ENCODE data around the gene IGFBPL1.

Gene IGFBPL1

GRCh38 chr9:38388283-38389223, 35.7 kb downstream of the IGFBPL1 start:
- no CpG with 5 or more reads among the region's 7 CpGs for WGBS, 2 donors (ENCODE audit: extremely low coverage in 2 of 2, insufficient read length in 2 of 2, insufficient replicate concordance in 1 of 2)
- Histone ChIP-seq H3K27ac (replicated peaks; ENCODE audit: low read length) (no peak overlapping the region), H3K9ac (ENCODE audit: low read depth, low read length, poor library complexity) (no peak overlapping the region), H3K18ac (ENCODE audit: low read length) (no peak overlapping the region), H3K9me3 (replicated peaks in 1 of 2; ENCODE audit: control insufficient read depth in 2 of 2, insufficient read depth in 1 of 2, low read depth in 1 of 2, low read length in 2 of 2) (peaks cover 6 to 7% of the 10 kb centered on the region in 2 donors), H4K8ac (ENCODE audit: low read depth, low read length) (no peak overlapping the region), H2AFZ (ENCODE audit: low read length) (no peak overlapping the region), H2BK5ac (ENCODE audit: low read length) (no peak overlapping the region), H2BK120ac (ENCODE audit: low read depth, low read length) (no peak overlapping the region), H3K14ac (ENCODE audit: low read length) (no peak overlapping the region), H2AK5ac (ENCODE audit: low read depth, low read length) (no peak overlapping the region), H4K91ac (ENCODE audit: low read depth, low read length, poor library complexity) (no peak overlapping the region), H2BK15ac (ENCODE audit: low read length) (no peak overlapping the region), H3K4ac (ENCODE audit: low read length) (no peak overlapping the region), H3K4me3 (ENCODE audit: low read length in 2 of 2) (no peak overlapping the region), H3K4me2 (ENCODE audit: insufficient read depth, low read length, poor library complexity, severe bottlenecking) (no peak overlapping the region), H3K79me1 (ENCODE audit: low read depth, low read length) (peaks cover 5% of the 10 kb centered on the region), H3K36me3 (replicated peaks in 1 of 2; ENCODE audit: control insufficient read depth in 2 of 2, insufficient read depth in 2 of 2, low read length in 2 of 2) (no peaks in the 10 kb centered on the region), H2BK12ac (ENCODE audit: low read length) (no peak overlapping the region), H3K4me1 (ENCODE audit: control insufficient read depth in 2 of 2, insufficient read depth in 1 of 2, low read depth in 1 of 2, low read length in 2 of 2) (peaks cover 5 to 14% of the 10 kb centered on the region in 2 donors), H3K27me3 (ENCODE audit: control insufficient read depth in 3 of 3, insufficient read depth in 3 of 3, low read depth in 1 of 3, low read length in 3 of 3) (peaks cover 0 to 12% (median 3%) of the 10 kb centered on the region in 3 experiments), H3K23ac (ENCODE audit: low read depth, low read length, poor library complexity) (no peak overlapping the region)
- no peak for DNase-seq (ENCODE audit: low spot score)

GRCh38 chr9:38387751-38388150, 36.5 kb downstream of the IGFBPL1 start:
- no peak for DNase-seq (ENCODE audit: low spot score)
- Histone ChIP-seq H2BK12ac (ENCODE audit: low read length) (no peak overlapping the region), H3K27me3 (ENCODE audit: control insufficient read depth in 3 of 3, insufficient read depth in 3 of 3, low read depth in 1 of 3, low read length in 3 of 3) (peaks cover 0 to 12% (median 3%) of the 10 kb centered on the region in 3 experiments), H3K4me1 (ENCODE audit: control insufficient read depth in 2 of 2, insufficient read depth in 1 of 2, low read depth in 1 of 2, low read length in 2 of 2) (peaks cover 1 to 10% of the 10 kb centered on the region in 2 donors), H3K79me1 (ENCODE audit: low read depth, low read length) (no peaks in the 10 kb centered on the region), H3K4me3 (ENCODE audit: low read length in 2 of 2) (no peak overlapping the region), H2BK120ac (ENCODE audit: low read depth, low read length) (no peak overlapping the region), H4K91ac (ENCODE audit: low read depth, low read length, poor library complexity) (no peak overlapping the region), H3K14ac (ENCODE audit: low read length) (no peak overlapping the region), H3K4ac (ENCODE audit: low read length) (no peak overlapping the region), H2BK5ac (ENCODE audit: low read length) (no peak overlapping the region), H3K27ac (replicated peaks; ENCODE audit: low read length) (no peak overlapping the region), H2BK15ac (ENCODE audit: low read length) (no peak overlapping the region), H4K8ac (ENCODE audit: low read depth, low read length) (no peak overlapping the region), H3K23ac (ENCODE audit: low read depth, low read length, poor library complexity) (no peak overlapping the region), H3K4me2 (ENCODE audit: insufficient read depth, low read length, poor library complexity, severe bottlenecking) (no peak overlapping the region), H3K9me3 (replicated peaks in 1 of 2; ENCODE audit: control insufficient read depth in 2 of 2, insufficient read depth in 1 of 2, low read depth in 1 of 2, low read length in 2 of 2) (peaks cover 6 to 7% of the 10 kb centered on the region in 2 donors), H2AFZ (ENCODE audit: low read length) (no peak overlapping the region), H3K36me3 (replicated peaks in 1 of 2; ENCODE audit: control insufficient read depth in 2 of 2, insufficient read depth in 2 of 2, low read length in 2 of 2) (no peaks in the 10 kb centered on the region), H2AK5ac (ENCODE audit: low read depth, low read length) (no peak overlapping the region), H3K9ac (ENCODE audit: low read depth, low read length, poor library complexity) (no peak overlapping the region), H3K18ac (ENCODE audit: low read length) (no peak overlapping the region)
- no CpG with 5 or more reads among the region's 4 CpGs for WGBS, 2 donors (ENCODE audit: extremely low coverage in 2 of 2, insufficient read length in 2 of 2, insufficient replicate concordance in 1 of 2)

GRCh38 chr9:38387066-38387465, 37.2 kb downstream of the IGFBPL1 start:
- H3K14ac ChIP-seq (ENCODE audit: low read length) = no peak overlapping the region
- H4K8ac ChIP-seq (ENCODE audit: low read depth, low read length) = no peak overlapping the region
- no peak overlapping the region for H3K4me2 ChIP-seq (ENCODE audit: insufficient read depth, low read length, poor library complexity, severe bottlenecking)
- H2AK5ac ChIP-seq (ENCODE audit: low read depth, low read length) = no peak overlapping the region
- H2AFZ ChIP-seq (ENCODE audit: low read length) = no peak overlapping the region
- no peak overlapping the region for H2BK5ac ChIP-seq (ENCODE audit: low read length)
- WGBS, 2 donors (ENCODE audit: extremely low coverage in 2 of 2, insufficient read length in 2 of 2, insufficient replicate concordance in 1 of 2) = no CpG with 5 or more reads among the region's 1 CpG
- H3K4me1 ChIP-seq (ENCODE audit: control insufficient read depth in 2 of 2, insufficient read depth in 1 of 2, low read depth in 1 of 2, low read length in 2 of 2) = peaks cover 1 to 10% of the 10 kb centered on the region in 2 donors
- peaks cover 0 to 12% (median 3%) of the 10 kb centered on the region in 3 experiments for H3K27me3 ChIP-seq (ENCODE audit: control insufficient read depth in 3 of 3, insufficient read depth in 3 of 3, low read depth in 1 of 3, low read length in 3 of 3)
- H3K9ac ChIP-seq (ENCODE audit: low read depth, low read length, poor library complexity) = no peak overlapping the region
- H3K23ac ChIP-seq (ENCODE audit: low read depth, low read length, poor library complexity) = no peak overlapping the region
- no peak overlapping the region for H3K4me3 ChIP-seq (ENCODE audit: low read length in 2 of 2)
- H2BK120ac ChIP-seq (ENCODE audit: low read depth, low read length) = no peak overlapping the region
- no peak overlapping the region for H2BK12ac ChIP-seq (ENCODE audit: low read length)
- no peaks in the 10 kb centered on the region for H3K79me1 ChIP-seq (ENCODE audit: low read depth, low read length)
- H3K18ac ChIP-seq (ENCODE audit: low read length) = no peak overlapping the region
- no peak overlapping the region for H3K4ac ChIP-seq (ENCODE audit: low read length)
- no peak for DNase-seq (ENCODE audit: low spot score)
- H3K9me3 ChIP-seq (replicated peaks in 1 of 2; ENCODE audit: control insufficient read depth in 2 of 2, insufficient read depth in 1 of 2, low read depth in 1 of 2, low read length in 2 of 2) = peaks cover 6 to 7% of the 10 kb centered on the region in 2 donors
- H3K27ac ChIP-seq (replicated peaks; ENCODE audit: low read length) = no peak overlapping the region
- no peaks in the 10 kb centered on the region for H3K36me3 ChIP-seq (replicated peaks in 1 of 2; ENCODE audit: control insufficient read depth in 2 of 2, insufficient read depth in 2 of 2, low read length in 2 of 2)
- no peak overlapping the region for H4K91ac ChIP-seq (ENCODE audit: low read depth, low read length, poor library complexity)
- H2BK15ac ChIP-seq (ENCODE audit: low read length) = no peak overlapping the region

GRCh38 chr9:38386319-38386895, 37.8 kb downstream of the IGFBPL1 start:
- Histone ChIP-seq H2BK12ac (ENCODE audit: low read length) (no peak overlapping the region), H3K9me3 (replicated peaks in 1 of 2; ENCODE audit: control insufficient read depth in 2 of 2, insufficient read depth in 1 of 2, low read depth in 1 of 2, low read length in 2 of 2) (peaks cover 6 to 7% of the 10 kb centered on the region in 2 donors), H3K27me3 (ENCODE audit: control insufficient read depth in 3 of 3, insufficient read depth in 3 of 3, low read depth in 1 of 3, low read length in 3 of 3) (peaks cover 0 to 12% (median 2%) of the 10 kb centered on the region in 3 experiments), H3K4me2 (ENCODE audit: insufficient read depth, low read length, poor library complexity, severe bottlenecking) (no peak overlapping the region), H3K79me1 (ENCODE audit: low read depth, low read length) (no peaks in the 10 kb centered on the region), H3K4me1 (ENCODE audit: control insufficient read depth in 2 of 2, insufficient read depth in 1 of 2, low read depth in 1 of 2, low read length in 2 of 2) (peaks cover 4 to 10% of the 10 kb centered on the region in 2 donors), H4K91ac (ENCODE audit: low read depth, low read length, poor library complexity) (no peak overlapping the region), H2BK5ac (ENCODE audit: low read length) (no peak overlapping the region), H3K27ac (replicated peaks; ENCODE audit: low read length) (no peak overlapping the region), H3K9ac (ENCODE audit: low read depth, low read length, poor library complexity) (no peak overlapping the region), H3K4me3 (ENCODE audit: low read length in 2 of 2) (no peak overlapping the region), H2BK15ac (ENCODE audit: low read length) (no peak overlapping the region), H4K8ac (ENCODE audit: low read depth, low read length) (no peak overlapping the region), H2BK120ac (ENCODE audit: low read depth, low read length) (no peak overlapping the region), H3K18ac (ENCODE audit: low read length) (no peak overlapping the region), H2AFZ (ENCODE audit: low read length) (no peak overlapping the region), H3K14ac (ENCODE audit: low read length) (no peak overlapping the region), H3K4ac (ENCODE audit: low read length) (no peak overlapping the region), H3K23ac (ENCODE audit: low read depth, low read length, poor library complexity) (no peak overlapping the region), H2AK5ac (ENCODE audit: low read depth, low read length) (no peak overlapping the region), H3K36me3 (replicated peaks in 1 of 2; ENCODE audit: control insufficient read depth in 2 of 2, insufficient read depth in 2 of 2, low read length in 2 of 2) (no peaks in the 10 kb centered on the region)
- DNase-seq (ENCODE audit: low spot score) = no peak
- WGBS, 2 donors (ENCODE audit: extremely low coverage in 2 of 2, insufficient read length in 2 of 2, insufficient replicate concordance in 1 of 2) = no CpG with 5 or more reads among the region's 4 CpGs
